ENCODE data around the gene MMAB. TPM values are rescaled to one million over a fixed set of nuclear protein-coding genes. Genes with fewer than 3 reads are reported as not detected.

The MMAB gene
- total RNA-seq, 2 experiments from 2014 or later, result 36.0 to 38.0 TPM

DNA sequence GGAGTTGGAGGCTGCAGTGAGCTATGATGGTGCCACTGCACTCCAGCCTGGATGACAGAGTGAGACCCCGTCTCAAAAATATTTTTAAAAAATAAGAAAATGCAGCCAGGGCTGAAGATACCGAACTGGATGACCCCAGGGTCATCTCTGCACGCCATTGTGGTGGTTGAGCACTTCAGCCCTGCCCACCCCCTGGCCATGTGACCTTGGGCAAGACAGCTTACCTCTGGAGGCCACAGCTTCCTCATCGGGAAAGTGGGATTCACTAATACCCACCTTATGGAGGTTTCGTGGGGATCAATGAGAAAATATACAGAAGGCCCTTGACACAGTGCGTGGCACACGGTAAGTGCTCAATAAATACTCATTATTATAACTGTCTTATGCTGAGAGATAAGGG is 25.8 kb upstream of the MMAB start:
- Mint-ChIP-seq H3K9me3 (no peaks in the 10 kb centered on the region), H3K27me3 (no peaks in the 10 kb centered on the region), H3K36me3 (ENCODE audit: low read depth) (peaks cover 5% of the 10 kb centered on the region), H3K4me3 (no peak overlapping the region), H3K27ac (no peak overlapping the region), H3K4me1 (peaks cover 31% of the 10 kb centered on the region)
- POLR2A ChIA-PET, result no interaction called here
- CTCF ChIA-PET, result interaction anchor here (1.9 to 3.5 kb wide), 3 partner anchors 8 to 176 kb away, joined by 6 to 26 read pairs (median 8); no protein-coding TSS in a partner anchor
- DNase-seq, result no peak

DNA sequence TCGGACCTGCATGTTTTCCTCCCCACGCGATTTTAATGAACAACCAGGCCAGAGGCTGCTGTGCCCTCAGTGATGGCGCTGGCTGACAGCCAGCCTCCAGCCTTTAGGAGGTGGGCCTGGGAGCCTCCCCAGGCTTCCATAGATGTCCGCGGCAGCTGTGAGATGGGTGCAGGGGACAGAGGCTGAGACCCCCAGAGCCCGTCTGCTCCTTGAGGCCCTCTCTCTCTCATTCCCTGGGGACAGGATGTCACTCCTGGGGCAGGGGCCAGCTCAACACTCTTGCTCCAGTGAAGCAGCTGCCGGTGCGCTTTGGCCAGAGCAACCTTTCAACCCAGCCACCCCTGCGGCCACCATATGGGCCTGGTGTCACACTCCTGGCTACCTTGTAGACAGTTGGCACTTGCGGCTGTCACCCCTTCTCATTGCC is 25.1 kb upstream of the MMAB start:
- CTCF ChIA-PET, result interaction anchor here (1.0 to 3.5 kb wide), 14 partner anchors 9 to 245 kb away, joined by 3 to 26 read pairs (median 6); partner anchors contain the start of genes FAM222A, MMAB and MVK
- Mint-ChIP-seq H3K27ac (no peak overlapping the region), H3K36me3 (ENCODE audit: low read depth) (peaks cover 5% of the 10 kb centered on the region), H3K4me3 (no peak overlapping the region), H3K27me3 (no peaks in the 10 kb centered on the region), H3K4me1 (peaks cover 25% of the 10 kb centered on the region), H3K9me3 (no peaks in the 10 kb centered on the region)
- POLR2A ChIA-PET, result no interaction called here
- DNase-seq, result no peak

DNA sequence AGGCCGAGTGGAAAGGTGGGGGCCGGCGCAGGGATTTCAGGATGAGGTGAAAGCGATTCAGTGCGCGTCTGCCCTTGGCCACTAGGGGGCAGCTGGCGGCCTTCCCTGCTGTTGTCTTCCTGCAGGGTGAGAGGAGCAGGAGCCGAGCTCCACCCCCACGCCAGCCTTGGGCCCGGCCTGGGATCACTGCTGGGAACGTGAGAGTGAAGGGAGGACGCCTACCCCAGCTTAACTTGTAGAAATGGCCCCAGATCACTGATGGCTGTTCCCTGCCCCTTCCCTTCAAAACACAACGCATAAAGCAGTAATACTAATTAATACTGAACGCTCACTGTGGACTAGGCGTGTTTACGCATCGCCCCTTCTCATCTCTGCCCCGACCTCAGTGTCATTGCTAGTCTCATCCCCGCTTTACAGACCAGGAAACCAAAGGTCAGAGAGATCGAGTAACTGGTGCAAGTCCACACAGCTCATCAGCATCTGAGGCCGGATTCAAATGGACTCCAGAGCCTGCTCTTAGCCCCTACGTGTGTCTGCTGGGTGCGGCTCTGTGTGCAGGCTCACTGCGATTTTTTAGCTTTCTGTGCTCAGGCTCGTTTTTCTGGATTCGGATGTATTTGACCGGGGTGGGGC is 24.6 kb upstream of the MMAB start:
- Mint-ChIP-seq H3K27me3 (no peaks in the 10 kb centered on the region), H3K4me1 (peaks cover 24% of the 10 kb centered on the region), H3K4me3 (no peak overlapping the region), H3K36me3 (ENCODE audit: low read depth) (peaks cover 5% of the 10 kb centered on the region), H3K9me3 (no peaks in the 10 kb centered on the region), H3K27ac (no peak overlapping the region)
- POLR2A ChIA-PET, result interaction anchor here (0.8 kb wide), 1 partner anchor 180 kb away, joined by 4 read pairs; no protein-coding TSS in a partner anchor
- peak; percentile 62 for DNase-seq
- CTCF ChIA-PET, result interaction anchor here (0.6 to 3.5 kb wide), 26 partner anchors 9 to 247 kb away, joined by 3 to 26 read pairs (median 4); partner anchors contain the start of genes FAM222A, MMAB and MVK

DNA sequence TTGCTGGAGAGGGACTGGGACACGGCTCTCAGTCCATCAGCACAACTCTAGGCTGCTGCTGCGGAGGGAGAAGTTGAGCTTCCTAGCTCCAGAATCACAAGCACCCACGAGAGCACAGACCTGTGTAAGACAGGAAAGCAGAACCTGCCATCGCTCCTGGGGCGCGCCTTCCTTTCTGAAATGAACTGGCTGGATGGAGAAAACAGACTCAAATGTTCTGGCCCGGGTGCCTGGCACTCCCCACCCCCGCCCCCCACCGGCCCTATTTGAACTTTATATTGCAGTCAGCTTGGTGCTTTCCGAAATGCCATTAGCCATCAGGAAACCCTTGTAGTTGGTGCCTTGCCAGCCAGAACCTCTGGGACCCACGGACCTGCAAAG is 24.1 kb upstream of the MMAB start:
- peaks cover 24% of the 10 kb centered on the region for H3K4me1 Mint-ChIP-seq
- H3K4me3 Mint-ChIP-seq, result no peak overlapping the region
- POLR2A ChIA-PET, result interaction anchor here (0.8 kb wide), 1 partner anchor 181 kb away, joined by 4 read pairs; no protein-coding TSS in a partner anchor
- CTCF ChIA-PET, result interaction anchor here (0.6 to 3.5 kb wide), 26 partner anchors 9 to 248 kb away, joined by 3 to 26 read pairs (median 4); partner anchors contain the start of genes FAM222A, MMAB and MVK
- no peak overlapping the region for H3K27ac Mint-ChIP-seq
- DNase-seq, result no peak
- H3K36me3 Mint-ChIP-seq (ENCODE audit: low read depth), result peaks cover 5% of the 10 kb centered on the region
- no peaks in the 10 kb centered on the region for H3K27me3 Mint-ChIP-seq
- no peaks in the 10 kb centered on the region for H3K9me3 Mint-ChIP-seq

DNA sequence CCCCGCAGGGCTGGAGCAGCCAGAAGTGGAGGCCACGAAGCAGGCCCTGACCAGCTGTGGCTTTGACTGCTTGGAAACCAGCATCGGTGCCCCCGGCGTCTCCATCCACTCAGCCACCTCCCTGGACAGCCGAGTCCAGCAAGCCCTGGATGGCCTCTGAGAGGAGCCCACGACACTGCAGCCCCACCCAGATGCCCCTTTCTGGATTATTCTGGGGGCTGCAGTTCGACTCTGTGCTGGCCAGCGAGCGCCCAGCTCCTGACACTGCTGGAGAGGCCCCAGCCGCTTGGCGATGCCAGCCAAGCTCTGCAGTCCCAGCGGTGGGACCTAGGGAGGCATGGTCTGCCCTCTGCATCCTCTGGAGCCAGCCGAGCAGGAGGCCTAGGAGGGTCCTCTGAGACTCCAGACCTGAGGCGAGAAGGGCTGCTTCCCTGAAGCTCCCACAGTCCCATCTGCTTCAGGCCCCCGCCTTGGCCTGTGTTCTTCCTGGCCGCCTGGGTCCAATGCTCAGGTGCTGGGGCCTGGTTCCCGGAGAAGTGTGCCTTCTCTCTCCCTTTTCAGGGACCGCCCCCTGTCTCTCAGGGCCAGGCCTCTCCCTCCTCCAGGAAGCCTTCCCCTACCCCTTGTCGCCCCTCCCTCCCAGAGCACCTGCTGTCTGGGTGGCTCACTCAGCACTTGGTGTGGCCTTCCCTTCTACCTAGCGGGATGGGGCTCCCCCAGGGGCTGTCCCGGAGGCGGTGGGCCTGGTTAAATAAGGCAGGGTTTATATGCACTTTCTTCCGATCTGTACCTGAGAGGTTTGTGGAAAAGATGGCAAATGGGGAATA is 23.3 kb upstream of the MMAB start:
- ChIA-PET POLR2A (no interaction called here), CTCF (interaction anchor here (1.0 to 3.5 kb wide), 18 partner anchors 8 to 249 kb away, joined by 3 to 26 read pairs (median 4); partner anchors contain the start of genes FAM222A, MMAB and MVK)
- Mint-ChIP-seq H3K27ac (no peak overlapping the region), H3K27me3 (no peaks in the 10 kb centered on the region), H3K4me3 (no peak overlapping the region), H3K9me3 (no peaks in the 10 kb centered on the region), H3K4me1 (peaks cover 24% of the 10 kb centered on the region), H3K36me3 (ENCODE audit: low read depth) (peaks cover 5% of the 10 kb centered on the region)
- no peak for DNase-seq

DNA sequence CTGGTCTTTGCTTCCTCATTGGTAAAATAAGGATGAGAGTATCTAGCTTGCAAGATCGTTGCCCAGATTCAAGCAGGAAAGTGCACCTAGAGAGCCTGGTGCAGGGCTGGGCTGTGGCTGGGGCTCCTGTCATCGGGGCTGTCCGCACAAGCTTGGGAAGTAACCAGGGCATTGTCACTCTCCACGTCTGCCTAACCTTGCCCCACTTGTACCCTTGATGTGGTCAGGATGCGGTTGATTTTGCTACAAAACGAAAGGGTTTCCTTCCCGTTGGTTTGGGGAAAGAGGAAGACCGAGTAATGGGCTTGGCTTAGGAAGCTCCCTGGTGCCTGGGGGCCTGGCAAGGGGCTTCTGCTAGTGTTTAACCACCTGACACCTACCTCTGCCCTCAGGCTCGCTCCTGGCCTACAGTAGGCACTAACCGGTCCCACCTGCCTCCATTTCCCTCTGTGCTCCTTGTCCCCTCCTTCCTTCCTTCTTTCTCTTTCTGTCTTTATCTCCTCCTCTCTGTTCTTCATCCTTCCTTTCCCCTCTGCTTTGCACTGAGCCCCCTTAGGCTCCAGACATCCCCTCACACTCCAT is 22.1 kb upstream of the MMAB start:
- Mint-ChIP-seq H3K9me3 (no peaks in the 10 kb centered on the region), H3K27ac (no peak overlapping the region), H3K36me3 (ENCODE audit: low read depth) (peaks cover 5% of the 10 kb centered on the region), H3K4me3 (no peak overlapping the region), H3K4me1 (peaks cover 24% of the 10 kb centered on the region), H3K27me3 (no peaks in the 10 kb centered on the region)
- CTCF ChIA-PET, result interaction anchor here (0.7 to 3.5 kb wide), 4 partner anchors 11 to 250 kb away, joined by 3 to 26 read pairs (median 3); no protein-coding TSS in a partner anchor
- POLR2A ChIA-PET, result interaction anchor here (0.8 kb wide), 1 partner anchor 22 kb away, joined by 3 read pairs; the partner anchor contains the start of gene MVK
- peak; percentile 56 for DNase-seq

DNA sequence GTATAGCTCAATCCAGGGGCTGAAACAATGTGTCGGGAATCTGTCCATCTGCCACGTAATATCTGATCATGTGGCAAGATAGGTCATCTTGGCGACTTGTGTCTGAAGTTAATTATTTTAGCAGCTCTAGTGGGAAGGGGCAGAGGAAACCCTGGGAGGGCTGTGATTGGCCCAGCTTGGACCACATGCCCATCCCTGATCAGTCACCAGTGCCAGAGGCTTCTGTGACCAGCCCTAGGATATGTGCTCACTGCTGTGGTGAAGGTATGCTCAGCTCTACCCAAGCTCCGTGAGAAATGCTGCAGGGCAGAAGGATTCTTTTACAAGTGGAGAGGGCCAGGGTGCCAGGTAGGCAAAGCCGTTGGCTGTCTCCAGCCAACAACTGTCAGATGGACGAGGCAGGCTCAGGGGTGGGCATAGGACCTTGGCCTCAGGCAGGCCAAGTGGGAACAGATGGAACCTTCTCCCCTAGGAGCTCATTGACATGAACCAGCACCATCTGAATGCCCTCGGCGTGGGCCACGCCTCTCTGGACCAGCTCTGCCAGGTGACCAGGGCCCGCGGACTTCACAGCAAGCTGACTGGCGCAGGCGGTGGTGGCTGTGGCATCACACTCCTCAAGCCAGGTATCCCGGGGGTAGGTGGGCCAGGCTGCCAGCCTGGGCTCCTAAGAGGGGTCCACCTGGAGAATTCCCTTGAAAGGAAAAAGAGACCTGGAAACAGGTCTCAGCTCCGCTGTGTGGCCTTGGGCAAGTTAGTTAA is 21.4 kb upstream of the MMAB start:
- no peak for DNase-seq
- H3K4me3 Mint-ChIP-seq, result no peak overlapping the region
- H3K27ac Mint-ChIP-seq, result no peak overlapping the region
- POLR2A ChIA-PET, result interaction anchor here (0.8 kb wide), 1 partner anchor 21 kb away, joined by 3 read pairs; the partner anchor contains the start of gene MVK
- no peaks in the 10 kb centered on the region for H3K27me3 Mint-ChIP-seq
- H3K36me3 Mint-ChIP-seq (ENCODE audit: low read depth), result peaks cover 5% of the 10 kb centered on the region
- CTCF ChIA-PET, result interaction anchor here (0.7 to 1.5 kb wide), 2 partner anchors 120 to 251 kb away, joined by 3 read pairs; no protein-coding TSS in a partner anchor
- peaks cover 24% of the 10 kb centered on the region for H3K4me1 Mint-ChIP-seq
- H3K9me3 Mint-ChIP-seq, result no peaks in the 10 kb centered on the region

DNA sequence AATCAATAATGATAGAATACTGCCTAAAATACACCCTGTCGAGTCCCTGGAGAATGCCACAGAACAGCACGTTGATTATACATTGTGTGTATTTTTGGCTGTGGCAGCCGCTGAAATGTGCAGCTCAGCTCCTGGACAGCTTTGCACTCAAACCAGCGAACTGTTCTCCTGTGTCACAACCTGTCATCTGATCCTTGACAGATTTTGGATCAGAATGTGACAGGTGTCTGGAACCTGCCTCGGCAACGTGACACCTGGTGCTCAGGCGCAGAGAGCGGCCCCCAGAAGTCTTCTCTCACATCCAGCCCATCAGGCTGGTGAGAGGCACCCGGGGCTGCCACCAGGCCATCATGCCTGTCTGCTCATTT is 19.6 kb upstream of the MMAB start:
- POLR2A ChIA-PET, result no interaction called here
- no peak for DNase-seq
- H3K36me3 Mint-ChIP-seq (ENCODE audit: low read depth), result peaks cover 10% of the 10 kb centered on the region
- CTCF ChIA-PET, result interaction anchor here (0.7 kb wide), 2 partner anchors 16 to 124 kb away, joined by 4 read pairs; no protein-coding TSS in a partner anchor
- no peaks in the 10 kb centered on the region for H3K9me3 Mint-ChIP-seq
- H3K4me1 Mint-ChIP-seq, result peaks cover 23% of the 10 kb centered on the region
- no peak overlapping the region for H3K4me3 Mint-ChIP-seq
- no peaks in the 10 kb centered on the region for H3K27me3 Mint-ChIP-seq
- no peak overlapping the region for H3K27ac Mint-ChIP-seq

DNA sequence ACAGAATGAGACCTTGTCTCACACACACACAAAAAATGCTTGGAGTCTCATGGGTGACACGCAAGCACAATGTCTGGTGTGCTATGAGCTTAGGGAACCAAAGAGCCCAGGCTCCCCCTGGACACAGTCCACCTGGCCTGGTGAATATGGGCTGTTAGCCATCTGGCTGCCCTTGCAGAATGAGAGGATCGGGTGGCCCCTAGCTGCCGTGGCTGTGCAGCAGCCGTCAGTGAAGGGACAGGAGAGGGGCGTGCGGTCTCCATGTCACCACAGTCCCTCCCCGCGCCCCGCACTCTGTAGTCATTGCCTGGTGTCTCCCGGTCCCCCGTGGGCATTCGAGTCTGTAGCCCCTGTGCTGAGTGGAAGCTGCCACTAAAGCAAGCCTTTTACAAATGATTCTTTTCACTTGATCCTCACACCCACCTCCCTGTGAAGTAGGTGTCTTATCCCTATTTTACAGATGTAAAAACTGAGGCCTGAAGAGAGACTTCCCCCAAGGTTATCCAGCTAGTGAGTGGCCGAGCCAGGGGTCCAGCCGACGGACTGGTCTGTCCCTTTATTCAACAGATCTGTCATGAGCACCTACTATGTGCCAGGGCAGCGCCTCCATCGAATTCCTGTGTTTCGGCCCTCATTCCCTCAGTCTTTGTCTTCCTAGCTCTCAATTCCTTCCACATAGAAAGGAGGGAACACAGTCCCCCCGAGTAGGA is 19.0 kb upstream of the MMAB start:
- H3K27me3 Mint-ChIP-seq, result no peaks in the 10 kb centered on the region
- no peak overlapping the region for H3K27ac Mint-ChIP-seq
- ChIA-PET POLR2A (no interaction called here), CTCF (no interaction called here)
- H3K4me3 Mint-ChIP-seq, result no peak overlapping the region
- peaks cover 12% of the 10 kb centered on the region for H3K36me3 Mint-ChIP-seq (ENCODE audit: low read depth)
- peaks cover 21% of the 10 kb centered on the region for H3K4me1 Mint-ChIP-seq
- no peak for DNase-seq
- no peaks in the 10 kb centered on the region for H3K9me3 Mint-ChIP-seq

DNA sequence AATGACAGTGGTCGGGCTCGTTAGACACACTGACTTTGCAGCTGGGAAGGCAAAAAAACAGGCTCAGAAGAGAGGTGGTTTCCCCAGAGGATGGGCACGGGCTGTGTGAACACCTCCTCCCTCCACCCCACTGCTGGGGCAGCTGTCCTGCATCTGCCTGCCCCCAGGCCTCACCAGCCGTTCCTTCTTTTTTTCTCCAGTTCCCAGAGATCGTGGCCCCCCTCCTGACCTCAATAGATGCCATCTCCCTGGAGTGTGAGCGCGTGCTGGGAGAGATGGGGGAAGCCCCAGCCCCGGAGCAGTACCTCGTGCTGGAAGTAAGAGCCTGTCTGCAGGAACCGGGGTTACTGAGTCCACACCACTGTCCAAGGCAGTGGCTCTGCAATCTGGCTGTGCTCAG is 17.7 kb upstream of the MMAB start:
- H3K27ac Mint-ChIP-seq, result no peak overlapping the region
- H3K27me3 Mint-ChIP-seq, result no peaks in the 10 kb centered on the region
- no peak for DNase-seq
- H3K4me1 Mint-ChIP-seq, result peaks cover 21% of the 10 kb centered on the region
- H3K4me3 Mint-ChIP-seq, result no peak overlapping the region
- CTCF ChIA-PET, result no interaction called here
- peaks cover 9% of the 10 kb centered on the region for H3K36me3 Mint-ChIP-seq (ENCODE audit: low read depth)
- POLR2A ChIA-PET, result no interaction called here
- no peaks in the 10 kb centered on the region for H3K9me3 Mint-ChIP-seq

DNA sequence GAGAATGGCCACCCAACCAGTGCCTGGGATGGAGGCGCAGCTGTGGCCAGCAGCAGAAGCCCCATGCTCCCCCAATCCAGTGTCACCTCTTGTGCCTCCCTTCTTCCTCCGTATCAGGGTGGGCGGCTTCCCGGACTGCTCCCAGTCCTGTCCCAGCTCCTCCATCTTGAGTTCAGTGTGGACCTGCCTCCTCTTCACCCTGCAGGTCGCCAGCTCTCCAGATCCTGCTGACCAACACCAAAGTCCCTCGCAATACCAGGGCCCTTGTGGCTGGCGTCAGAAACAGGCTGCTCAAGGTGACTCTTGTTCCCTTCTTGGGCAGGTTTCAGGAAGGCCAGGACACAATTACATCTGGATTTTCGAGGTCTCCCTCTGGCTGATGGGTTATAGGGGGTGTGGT is 17.3 kb upstream of the MMAB start:
- Mint-ChIP-seq H3K4me1 (peaks cover 17% of the 10 kb centered on the region), H3K36me3 (ENCODE audit: low read depth) (peaks cover 9% of the 10 kb centered on the region), H3K9me3 (no peaks in the 10 kb centered on the region), H3K4me3 (no peak overlapping the region), H3K27me3 (no peaks in the 10 kb centered on the region), H3K27ac (no peak overlapping the region)
- no peak for DNase-seq
- ChIA-PET CTCF (no interaction called here), POLR2A (interaction anchor here (1.5 kb wide), 1 partner anchor 17 kb away, joined by 8 read pairs; the partner anchor contains the start of genes MMAB and MVK)

All from activated CD4-positive, alpha-beta memory T cell treated with anti-CD3 and anti-CD28 coated beads, Interleukin-2, amount 10 ng/mL, durations not matched to agents 7 days and 5 days (primary cell).